Measurements from ENCODE around the gene RUNX2. TPM values are rescaled to one million over a fixed set of nuclear protein-coding genes. Genes with fewer than 3 reads are reported as not detected.
A peak's percentile ranks its signal among the peaks of the same experiment; 100 is the strongest.

Gene RUNX2
- total and polyA plus RNA-seq, 9 of the 15 experiments (the other 6 are each of a cell fraction or from before 2014, with no cell fraction given) = 0.29 to 1.00 (median 0.43) TPM

DNA sequence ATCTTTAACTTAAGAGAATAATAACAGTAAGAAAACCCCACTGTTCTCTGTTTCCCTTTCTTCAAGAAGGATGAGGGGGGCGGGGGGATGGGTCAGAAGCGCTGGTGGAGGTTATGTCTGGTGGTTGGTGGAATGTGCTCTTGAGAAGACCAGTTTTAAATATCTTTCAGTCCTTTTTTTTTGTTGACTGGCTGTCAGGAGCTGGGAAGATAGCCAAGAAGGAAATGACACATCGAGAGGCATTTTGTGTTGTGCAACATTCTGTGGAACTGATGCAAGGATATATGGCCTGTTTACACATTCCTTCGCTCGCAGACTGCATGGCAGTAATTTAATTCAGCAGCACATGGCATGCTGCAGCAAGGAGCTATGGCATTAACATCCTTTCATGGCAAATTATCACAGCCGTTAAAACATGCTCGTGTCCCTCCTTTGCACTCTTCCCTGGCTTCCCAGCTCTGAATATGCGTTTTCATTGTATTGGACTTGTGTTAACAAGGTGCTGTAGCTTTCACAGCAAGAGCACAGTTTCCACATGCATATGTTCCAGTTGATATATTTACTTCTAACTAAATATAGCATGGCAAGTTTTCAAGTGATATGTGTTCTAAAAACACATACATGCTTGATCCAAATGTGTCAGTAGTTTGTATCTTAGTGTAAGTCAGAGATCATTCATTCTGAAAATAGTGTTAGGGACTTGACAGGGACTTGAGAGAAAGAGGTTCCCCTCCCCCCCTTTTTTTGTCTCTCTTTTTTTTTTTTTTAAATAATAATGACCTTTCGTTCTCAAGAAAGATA lies 117.8 kb downstream of the RUNX2 start:
- intact Hi-C loops (cut with micrococcal nuclease) = loop anchor here (2.0 kb wide), 1 partner anchor 67 kb away; no protein-coding TSS in a partner anchor
- POLR2A ChIA-PET = interaction anchor here (0.6 to 2.1 kb wide), 5 partner anchors 9 to 291 kb away, joined by 3 to 8 read pairs (median 5); no protein-coding TSS in a partner anchor
- ATAC-seq (peak; percentile 90), DNase-seq (ENCODE audit: extremely low read depth in 1 of 4, low spot score in 3 of 4) (peak; percentile 65 to 94 (median 78)), FAIRE-seq (peak; percentile 97)
- under 1% methylated on average over 8 of the region's 9 CpGs for WGBS (ENCODE audit: insufficient coverage, low coverage, missing lambda C conversion rate)
- H3K4me3 ChIP-seq = no peak overlapping the region
- BruUV-seq (replicated peaks) = TSS peak; percentile 86
- in situ Hi-C loops (cut with MboI) = no loop called here
- H3K9me1 ChIP-seq (ENCODE audit: control insufficient read depth, insufficient read depth, low read length) = no peaks in the 10 kb centered on the region
- H3K9ac ChIP-seq (ENCODE audit: insufficient read depth in 1 of 2, low read depth in 2 of 2, low read length in 2 of 2) = peak overlapping the region; percentile 46 to 60; a peak in 3 of 4 replicates
- no peaks in the 10 kb centered on the region for H3K27me3 ChIP-seq (ENCODE audit: control insufficient read depth in 2 of 2, insufficient read depth in 2 of 2, low read length in 2 of 2)
- peak overlapping the region; percentile 93 for H3K27ac ChIP-seq (ENCODE audit: extremely low read depth, low read depth, low read length)
- H3K4me1 ChIP-seq (replicated peaks in 1 of 2; ENCODE audit: control insufficient read depth in 2 of 2, insufficient read depth in 2 of 2, low read length in 2 of 2) = peaks cover 5 to 48% of the 10 kb centered on the region in 2 experiments
- CTCF ChIA-PET (ENCODE audit: low intra/inter-chr PET ratio) = no interaction called here
- H3K9me3 ChIP-seq (replicated peaks; ENCODE audit: control insufficient read depth, insufficient read depth, low read depth, low read length) = no peaks in the 10 kb centered on the region
- H3K4me2 ChIP-seq (ENCODE audit: insufficient read depth, low read length) = peak overlapping the region; percentile 80
- no peaks in the 10 kb centered on the region for H3K36me3 ChIP-seq (ENCODE audit: control insufficient read depth, insufficient read depth, low read length)
- H4K20me1 ChIP-seq (replicated peaks; ENCODE audit: control insufficient read depth, insufficient read depth, low read length) = no peaks in the 10 kb centered on the region
- H2AFZ ChIP-seq (ENCODE audit: low read depth, low read length) = peak overlapping the region; percentile 92
- H3K79me2 ChIP-seq (ENCODE audit: control insufficient read depth, insufficient read depth, low read length) = no peaks in the 10 kb centered on the region
- TF ChIP-seq, protein P1, sequence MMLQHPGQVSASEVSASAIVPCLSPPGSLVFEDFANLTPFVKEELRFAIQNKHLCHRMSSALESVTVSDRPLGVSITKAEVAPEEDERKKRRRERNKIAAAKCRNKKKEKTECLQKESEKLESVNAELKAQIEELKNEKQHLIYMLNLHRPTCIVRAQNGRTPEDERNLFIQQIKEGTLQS (IDR thresholded peaks at IDR 0.05) = peak; percentile 99
- TF ChIP-seq, protein P1 (CRISPR knock-in tag; conservative IDR thresholded peaks at IDR 0.05) = peak; percentile 95
- TF ChIP-seq, protein P2, sequence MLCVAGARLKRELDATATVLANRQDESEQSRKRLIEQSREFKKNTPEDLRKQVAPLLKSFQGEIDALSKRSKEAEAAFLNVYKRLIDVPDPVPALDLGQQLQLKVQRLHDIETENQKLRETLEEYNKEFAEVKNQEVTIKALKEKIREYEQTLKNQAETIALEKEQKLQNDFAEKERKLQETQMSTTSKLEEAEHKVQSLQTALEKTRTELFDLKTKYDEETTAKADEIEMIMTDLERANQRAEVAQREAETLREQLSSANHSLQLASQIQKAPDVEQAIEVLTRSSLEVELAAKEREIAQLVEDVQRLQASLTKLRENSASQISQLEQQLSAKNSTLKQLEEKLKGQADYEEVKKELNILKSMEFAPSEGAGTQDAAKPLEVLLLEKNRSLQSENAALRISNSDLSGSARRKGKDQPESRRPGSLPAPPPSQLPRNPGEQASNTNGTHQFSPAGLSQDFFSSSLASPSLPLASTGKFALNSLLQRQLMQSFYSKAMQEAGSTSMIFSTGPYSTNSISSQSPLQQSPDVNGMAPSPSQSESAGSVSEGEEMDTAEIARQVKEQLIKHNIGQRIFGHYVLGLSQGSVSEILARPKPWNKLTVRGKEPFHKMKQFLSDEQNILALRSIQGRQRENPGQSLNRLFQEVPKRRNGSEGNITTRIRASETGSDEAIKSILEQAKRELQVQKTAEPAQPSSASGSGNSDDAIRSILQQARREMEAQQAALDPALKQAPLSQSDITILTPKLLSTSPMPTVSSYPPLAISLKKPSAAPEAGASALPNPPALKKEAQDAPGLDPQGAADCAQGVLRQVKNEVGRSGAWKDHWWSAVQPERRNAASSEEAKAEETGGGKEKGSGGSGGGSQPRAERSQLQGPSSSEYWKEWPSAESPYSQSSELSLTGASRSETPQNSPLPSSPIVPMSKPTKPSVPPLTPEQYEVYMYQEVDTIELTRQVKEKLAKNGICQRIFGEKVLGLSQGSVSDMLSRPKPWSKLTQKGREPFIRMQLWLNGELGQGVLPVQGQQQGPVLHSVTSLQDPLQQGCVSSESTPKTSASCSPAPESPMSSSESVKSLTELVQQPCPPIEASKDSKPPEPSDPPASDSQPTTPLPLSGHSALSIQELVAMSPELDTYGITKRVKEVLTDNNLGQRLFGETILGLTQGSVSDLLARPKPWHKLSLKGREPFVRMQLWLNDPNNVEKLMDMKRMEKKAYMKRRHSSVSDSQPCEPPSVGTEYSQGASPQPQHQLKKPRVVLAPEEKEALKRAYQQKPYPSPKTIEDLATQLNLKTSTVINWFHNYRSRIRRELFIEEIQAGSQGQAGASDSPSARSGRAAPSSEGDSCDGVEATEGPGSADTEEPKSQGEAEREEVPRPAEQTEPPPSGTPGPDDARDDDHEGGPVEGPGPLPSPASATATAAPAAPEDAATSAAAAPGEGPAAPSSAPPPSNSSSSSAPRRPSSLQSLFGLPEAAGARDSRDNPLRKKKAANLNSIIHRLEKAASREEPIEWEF (CRISPR knock-in tag; IDR thresholded peaks at IDR 0.05) = no peak; the same call in 1 of the 2 replicates
- TF ChIP-seq ZSCAN29 (IDR thresholded peaks at IDR 0.05) (no peak), ZNF24 (IDR thresholded peaks at IDR 0.05) (peak; percentile 75), FOXP1 (CRISPR knock-in tag; IDR thresholded peaks at IDR 0.05) (peak; percentile 91), ZBTB2 (IDR thresholded peaks at IDR 0.05) (no peak; the same call in 1 of the 2 replicates), DIDO1 (tag; IDR thresholded peaks at IDR 0.05; ENCODE audit: low read depth) (peak; percentile 70; the same call in 1 of the 2 replicates), ZNF444 (CRISPR knock-in tag; IDR thresholded peaks at IDR 0.05) (no peak), ZNF75A (CRISPR knock-in tag; IDR thresholded peaks at IDR 0.05) (no peak), EP300 (IDR thresholded peaks at IDR 0.05; ENCODE audit: low read length) (peak; percentile 97), MTF1 (CRISPR knock-in tag; IDR thresholded peaks at IDR 0.05; ENCODE audit: borderline replicate concordance) (no peak), CCAR2 (IDR thresholded peaks at IDR 0.05; ENCODE audit: low read depth, low read length) (no peak)

Data from K562 (cell line).